Esophagus muscularis mucosa (tissue), 4 donors: Measurements from ENCODE around the gene MICU1. TPM values are rescaled to one million over a fixed set of nuclear protein-coding genes. Genes with fewer than 3 reads are reported as not detected.

Experiments
- DNase-seq: peaks from one replicate; pipeline ENCODE4 v3.0.0-alpha.2; 2017; ENCODE audit errors: extremely low spot score
- H3K27ac ChIP-seq, 4 donors: fragments of 200-600 bp; sonication (generic); replicated peaks in 1 of 4; 1 replicate in 3 of 4; 2 replicates in 1 of 4; pipeline ENCODE4 v1.5.1; 2016 to 2019; ENCODE audit warnings: mild to moderate bottlenecking in 1 of 4
- H3K27me3 ChIP-seq, 4 donors: fragments of 200-600 bp; sonication (generic); one replicate each; pipeline versions ENCODE4 v1.5.1 to v1.6.0; 2016 to 2019
- H3K36me3 ChIP-seq, 4 donors: fragments of 200-600 bp; sonication (generic); one replicate each; pipeline ENCODE4 v1.5.1; 2016 to 2019
- H3K4me1 ChIP-seq, 4 donors: fragments of 200-600 bp; sonication (generic); one replicate each; pipeline ENCODE4 v1.5.1; 2016 to 2019
- H3K4me3 ChIP-seq, 4 donors: fragments of 200-600 bp; sonication (generic); 1 replicate in 2 of 4; 2 replicates in 2 of 4; pipeline ENCODE4 v1.5.1; 2016 to 2019; ENCODE audit warnings: mild to moderate bottlenecking in 4 of 4, moderate library complexity in 1 of 4
- H3K9me3 ChIP-seq, 4 donors: fragments of 200-600 bp; sonication (generic); 1 replicate in 3 of 4; 2 replicates in 1 of 4; pipeline ENCODE4 v1.5.1; 2016 to 2019
- EP300 ChIP-seq: sonication (generic); formaldehyde crosslinking; IDR thresholded peaks from one replicate; pipeline ENCODE4 v1.6.1; 2017; ENCODE audit warnings: antibody characterized with exemption
- POLR2A ChIP-seq: fragments of 450-650 bp; IDR thresholded peaks from one replicate; pipeline ENCODE4 v1.6.1; 2017; ENCODE audit warnings: antibody characterized with exemption, moderate library complexity, mild to moderate bottlenecking, low read depth
- POLR2AphosphoS5 ChIP-seq, 2 donors: sonication (generic); formaldehyde crosslinking; IDR thresholded peaks; one replicate each; pipeline ENCODE4 v1.6.1; 2017; ENCODE audit warnings: antibody characterized with exemption in 2 of 2
- WGBS: methylation state at CpG from one replicate; pipeline ENCODE4 v1.1.5; 2018; 5-methylcytosine and 5-hydroxymethylcytosine counted together
- intact Hi-C: fragments of 100-400 bp; cut with DNase I; formaldehyde crosslinking; loops from one replicate; pipeline ENCODE4 v1.15.1; 2023
- total RNA-seq, 4 donors: library from RNA; depleted of rRNA; stranded (reverse); fragments of >200 nt; gene quantifications; one replicate each; pipeline versions ENCODE4 v1.1.0 to v1.2.1, GENCODE V29; 2016
- TF ChIP-seq, protein P1 (sequence below), 3 experiments: fragments of 200-600 bp in 2 of 3; fragments of 450-650 bp in 1 of 3; sonication (generic) in 2 of 3; IDR thresholded peaks; one replicate each; pipeline ENCODE4 v1.5.1; 2017 to 2019; ENCODE audit warnings: antibody characterized with exemption in 3 of 3, mild to moderate bottlenecking in 2 of 3, moderate library complexity in 1 of 3

Gene MICU1
- total RNA-seq, 4 donors from 2014 or later, result 31.6 to 39.7 (median 35.0) TPM

GRCh38 chr10:72338180-72338579 lies 287.7 kb downstream of the MICU1 start:
- H3K4me3 ChIP-seq, result no peak overlapping the region
- TF ChIP-seq POLR2A (no peak), EP300 (no peak), POLR2AphosphoS5 (IDR thresholded peaks at IDR 0.05) (no peak)
- TF ChIP-seq, protein P1, sequence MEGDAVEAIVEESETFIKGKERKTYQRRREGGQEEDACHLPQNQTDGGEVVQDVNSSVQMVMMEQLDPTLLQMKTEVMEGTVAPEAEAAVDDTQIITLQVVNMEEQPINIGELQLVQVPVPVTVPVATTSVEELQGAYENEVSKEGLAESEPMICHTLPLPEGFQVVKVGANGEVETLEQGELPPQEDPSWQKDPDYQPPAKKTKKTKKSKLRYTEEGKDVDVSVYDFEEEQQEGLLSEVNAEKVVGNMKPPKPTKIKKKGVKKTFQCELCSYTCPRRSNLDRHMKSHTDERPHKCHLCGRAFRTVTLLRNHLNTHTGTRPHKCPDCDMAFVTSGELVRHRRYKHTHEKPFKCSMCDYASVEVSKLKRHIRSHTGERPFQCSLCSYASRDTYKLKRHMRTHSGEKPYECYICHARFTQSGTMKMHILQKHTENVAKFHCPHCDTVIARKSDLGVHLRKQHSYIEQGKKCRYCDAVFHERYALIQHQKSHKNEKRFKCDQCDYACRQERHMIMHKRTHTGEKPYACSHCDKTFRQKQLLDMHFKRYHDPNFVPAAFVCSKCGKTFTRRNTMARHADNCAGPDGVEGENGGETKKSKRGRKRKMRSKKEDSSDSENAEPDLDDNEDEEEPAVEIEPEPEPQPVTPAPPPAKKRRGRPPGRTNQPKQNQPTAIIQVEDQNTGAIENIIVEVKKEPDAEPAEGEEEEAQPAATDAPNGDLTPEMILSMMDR (IDR thresholded peaks at IDR 0.05), result no peak
- intact Hi-C loops, result loop anchor here (5.0 kb wide), 4 partner anchors 116 to 381 kb away; no protein-coding TSS in a partner anchor
- no peaks in the 10 kb centered on the region for H3K27me3 ChIP-seq
- H3K36me3 ChIP-seq, result peaks cover 38 to 97% (median 73%) of the 10 kb centered on the region in 4 donors
- no peak overlapping the region for H3K27ac ChIP-seq
- WGBS, result 94% methylated on average over 7 of the region's 7 CpGs
- peaks cover 38 to 59% (median 54%) of the 10 kb centered on the region in 4 donors for H3K4me1 ChIP-seq
- no peaks in the 10 kb centered on the region for H3K9me3 ChIP-seq
- DNase-seq, result no peak

GRCh38 chr10:72337722-72338121 lies 288.2 kb downstream of the MICU1 start:
- H3K4me3 ChIP-seq, result no peak overlapping the region
- H3K27ac ChIP-seq, result no peak overlapping the region
- 86% methylated on average over 9 of the region's 9 CpGs for WGBS
- peaks cover 38 to 64% (median 59%) of the 10 kb centered on the region in 4 donors for H3K4me1 ChIP-seq
- no peak for DNase-seq
- H3K27me3 ChIP-seq, result no peaks in the 10 kb centered on the region
- intact Hi-C loops, result loop anchor here (5.0 kb wide), 4 partner anchors 115 to 380 kb away; no protein-coding TSS in a partner anchor
- H3K36me3 ChIP-seq, result peaks cover 34 to 93% (median 68%) of the 10 kb centered on the region in 4 donors
- no peaks in the 10 kb centered on the region for H3K9me3 ChIP-seq
- TF ChIP-seq EP300, result no peak
- TF ChIP-seq, protein P1 (IDR thresholded peaks at IDR 0.05), result no peak
- no peak for TF ChIP-seq POLR2AphosphoS5 (IDR thresholded peaks at IDR 0.05)
- TF ChIP-seq POLR2A, result no peak

GRCh38 chr10:72337039-72337629 lies 288.7 kb downstream of the MICU1 start:
- peaks cover 28 to 87% (median 62%) of the 10 kb centered on the region in 4 donors for H3K36me3 ChIP-seq
- no peaks in the 10 kb centered on the region for H3K27me3 ChIP-seq
- 24% methylated on average over 5 of the region's 5 CpGs for WGBS
- peaks cover 43 to 70% (median 65%) of the 10 kb centered on the region in 4 donors for H3K4me1 ChIP-seq
- no peaks in the 10 kb centered on the region for H3K9me3 ChIP-seq
- intact Hi-C loops, result loop anchor here (5.0 kb wide), 4 partner anchors 115 to 380 kb away; no protein-coding TSS in a partner anchor
- TF ChIP-seq, protein P1 (IDR thresholded peaks at IDR 0.05), result peak in 2 of 3 experiments; percentile 91 to 96
- TF ChIP-seq EP300 (no peak), POLR2A (no peak), POLR2AphosphoS5 (IDR thresholded peaks at IDR 0.05) (peak; percentile 57 to 70)
- peak overlapping the region; percentile 80 to 88 (median 84) for H3K27ac ChIP-seq
- DNase-seq, result no peak
- no peak overlapping the region for H3K4me3 ChIP-seq

GRCh38 chr10:72336259-72337038 lies 289.4 kb downstream of the MICU1 start:
- no peak for DNase-seq
- H3K9me3 ChIP-seq, result no peaks in the 10 kb centered on the region
- H3K36me3 ChIP-seq, result peaks cover 23 to 80% (median 56%) of the 10 kb centered on the region in 4 donors
- intact Hi-C loops, result loop anchor here (5.0 kb wide), 4 partner anchors 114 to 379 kb away; no protein-coding TSS in a partner anchor
- peaks cover 50 to 76% (median 71%) of the 10 kb centered on the region in 4 donors for H3K4me1 ChIP-seq
- no peaks in the 10 kb centered on the region for H3K27me3 ChIP-seq
- 88% methylated on average over 16 of the region's 18 CpGs for WGBS
- peak overlapping the region; percentile 80 to 88 (median 84) for H3K27ac ChIP-seq
- no peak for TF ChIP-seq POLR2AphosphoS5 (IDR thresholded peaks at IDR 0.05)
- no peak for TF ChIP-seq EP300
- no peak for TF ChIP-seq POLR2A
- TF ChIP-seq, protein P1 (IDR thresholded peaks at IDR 0.05), result no peak
- H3K4me3 ChIP-seq, result no peak overlapping the region
